Activated CD4-positive, CD25-positive, alpha-beta regulatory T cell treated with anti-CD3 and anti-CD28 coated beads, Interleukin-2, amount 50 U/mL, for 16 hours (primary cell): Measurements from ENCODE around the gene SLC44A1.

Experiments
- DNase-seq: peaks from one replicate; pipeline ENCODE4 v3.0.0-alpha.2; 2020; ENCODE audit warnings: low read depth, low spot score

Gene SLC44A1

GRCh38 chr9:105244003-105244733 lies at the start of gene SLC44A1:
TSS of gene SLC44A1 (plus strand) at chr9:105244651. CDS start at chr9:105244869, 218 bp downstream.
- peak; percentile 80 for DNase-seq

DNA sequence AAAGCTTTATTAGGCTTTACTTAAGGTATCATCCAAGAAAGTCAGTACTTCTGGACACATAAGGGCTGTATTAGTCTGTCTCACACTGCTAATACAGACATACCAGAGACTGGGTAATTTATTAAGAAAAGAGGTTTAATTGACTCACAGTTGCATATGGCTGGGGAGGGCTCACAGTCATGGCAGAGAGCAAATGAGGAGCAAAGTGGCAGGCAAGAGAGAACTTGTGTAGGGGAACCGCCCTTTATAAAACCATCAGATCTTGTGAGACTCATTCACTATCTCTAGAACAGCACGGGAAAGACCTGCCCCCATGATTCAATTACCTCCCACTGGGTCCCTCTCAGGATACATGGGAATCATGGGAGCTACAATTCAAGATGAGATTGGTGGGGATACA lies 49.2 kb upstream of the SLC44A1 start:
- DNase-seq: no peak

- no peak for DNase-seq
Observed at GRCh38 chr9:105198023-105198422, 46.4 kb upstream of the SLC44A1 start.

DNA sequence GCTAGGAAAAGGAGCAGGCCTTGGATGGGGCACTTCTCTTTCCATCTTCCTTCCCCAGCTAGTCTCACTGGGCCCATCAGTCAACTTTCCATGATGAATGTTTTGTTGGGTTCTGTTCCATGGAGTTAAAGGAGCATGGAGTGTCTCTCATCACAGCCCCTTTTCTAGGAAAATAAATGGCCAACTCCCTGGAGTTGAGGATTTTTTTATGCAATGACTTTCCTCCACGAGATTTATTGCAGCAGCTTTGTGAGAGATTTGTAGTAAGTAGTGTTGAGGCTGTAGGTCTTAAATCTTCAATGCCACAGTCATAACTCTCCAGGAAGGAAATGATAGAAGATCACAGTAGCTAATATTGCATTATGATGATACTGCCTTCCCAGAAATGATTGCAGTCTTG lies 45.6 kb upstream of the SLC44A1 start:
- no peak for DNase-seq

- no peak for DNase-seq
Observed at GRCh38 chr9:105204416-105204815, 40.0 kb upstream of the SLC44A1 start.

- no peak for DNase-seq
Observed at GRCh38 chr9:105205787-105206495, 38.5 kb upstream of the SLC44A1 start.

- DNase-seq: no peak
Observed at GRCh38 chr9:105206496-105206820, 38.0 kb upstream of the SLC44A1 start.

DNA sequence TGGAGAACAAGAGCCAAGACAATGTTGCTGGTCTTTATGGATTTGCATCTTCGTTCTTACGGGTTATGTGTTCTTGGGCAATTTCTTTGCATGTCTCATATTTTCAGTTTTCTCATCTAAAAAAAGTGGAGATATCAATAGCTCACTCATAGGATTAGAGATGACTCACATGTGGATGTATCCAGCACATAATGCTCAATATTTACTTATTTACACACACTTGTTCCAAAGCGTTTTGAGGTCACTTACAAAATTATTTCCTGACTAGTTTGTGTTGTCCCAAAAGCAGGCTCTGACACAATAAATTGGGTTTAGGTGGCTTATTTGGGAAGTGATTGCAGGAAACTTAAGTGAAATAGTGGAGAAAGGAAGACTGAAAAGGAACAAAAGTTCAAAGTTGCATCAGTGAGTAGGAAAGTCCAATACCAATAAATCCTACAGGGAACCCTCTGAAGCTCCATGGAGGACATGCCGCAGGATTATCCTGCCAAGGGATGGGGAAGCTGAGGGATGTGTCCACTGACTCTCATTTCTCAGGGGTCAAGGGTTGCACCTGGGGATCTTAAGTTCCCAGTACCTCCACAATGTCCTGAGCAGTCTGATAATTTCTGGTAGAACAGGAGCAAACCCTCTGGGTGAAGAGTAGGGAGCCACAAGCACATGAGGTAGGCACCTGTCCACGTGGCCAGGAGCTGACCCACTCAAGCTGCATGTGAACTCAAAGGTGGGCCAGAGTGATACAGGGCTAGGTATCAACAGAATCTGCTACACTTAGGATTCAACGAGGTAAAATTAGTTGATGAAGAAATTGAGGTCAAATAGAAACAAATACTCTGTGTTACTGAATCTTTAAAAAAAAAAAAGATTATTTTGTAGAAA lies 37.4 kb upstream of the SLC44A1 start:
- DNase-seq: no peak

- DNase-seq: no peak
Observed at GRCh38 chr9:105216440-105217178, 27.8 kb upstream of the SLC44A1 start.

- DNase-seq: no peak
Observed at GRCh38 chr9:105218673-105219072, 25.8 kb upstream of the SLC44A1 start.

DNA sequence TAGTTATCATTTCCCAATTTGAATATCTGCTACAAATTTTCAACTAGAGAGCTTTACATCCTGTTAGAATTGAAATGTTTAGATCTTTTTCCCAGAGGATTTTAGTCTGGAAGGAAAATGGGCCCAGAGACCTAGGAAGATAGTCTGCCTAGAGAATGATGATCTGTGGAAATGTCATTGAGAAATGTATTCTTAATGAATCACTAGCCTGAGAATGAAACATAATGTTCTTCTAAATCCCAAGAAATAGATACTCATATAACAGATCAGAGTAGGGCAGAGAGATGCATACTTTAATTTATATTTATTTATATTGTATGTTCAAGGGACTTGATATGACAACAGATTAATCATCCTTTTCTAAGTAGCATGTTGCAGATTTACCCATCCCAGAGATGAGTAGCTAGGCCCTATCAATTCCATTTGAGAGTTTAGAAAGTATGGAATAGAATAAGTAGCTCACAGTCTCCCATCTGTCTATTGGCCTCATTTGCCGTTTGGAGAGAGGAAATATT lies 25.1 kb upstream of the SLC44A1 start:
- no peak for DNase-seq

GRCh38 chr9:105220451-105220850 lies 24.0 kb upstream of the SLC44A1 start:
- no peak for DNase-seq

DNA sequence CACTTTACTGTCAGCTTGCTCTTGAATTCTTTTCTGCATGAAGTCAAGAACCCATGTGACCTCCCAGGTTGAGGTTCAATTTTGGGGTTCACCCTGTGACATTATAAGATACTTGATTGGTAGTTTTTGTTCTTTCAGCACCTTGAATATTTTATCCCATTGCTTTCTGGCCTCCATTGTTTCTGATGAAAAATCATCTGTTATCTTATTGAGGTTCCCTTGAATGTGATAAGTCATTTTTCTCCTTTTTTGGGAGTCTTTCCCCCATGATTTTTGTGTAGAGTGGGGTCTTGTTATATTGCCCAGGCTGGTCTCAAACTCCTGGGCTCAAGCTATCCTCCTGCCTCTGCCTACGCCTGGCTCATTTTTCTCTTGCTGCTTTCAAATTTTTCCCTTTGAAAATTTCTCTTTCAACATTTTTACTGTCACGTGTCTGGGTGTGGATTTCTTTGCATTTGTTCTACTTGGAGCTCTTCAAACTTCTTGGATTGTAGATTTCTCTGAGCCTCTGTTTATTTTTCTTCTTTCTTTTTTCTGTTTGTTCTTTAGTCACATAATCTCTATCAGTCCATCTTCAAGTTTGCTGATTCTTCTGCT lies 20.8 kb upstream of the SLC44A1 start:
- DNase-seq: no peak

GRCh38 chr9:105226055-105226454 lies 18.4 kb upstream of the SLC44A1 start:
- DNase-seq: no peak

DNA sequence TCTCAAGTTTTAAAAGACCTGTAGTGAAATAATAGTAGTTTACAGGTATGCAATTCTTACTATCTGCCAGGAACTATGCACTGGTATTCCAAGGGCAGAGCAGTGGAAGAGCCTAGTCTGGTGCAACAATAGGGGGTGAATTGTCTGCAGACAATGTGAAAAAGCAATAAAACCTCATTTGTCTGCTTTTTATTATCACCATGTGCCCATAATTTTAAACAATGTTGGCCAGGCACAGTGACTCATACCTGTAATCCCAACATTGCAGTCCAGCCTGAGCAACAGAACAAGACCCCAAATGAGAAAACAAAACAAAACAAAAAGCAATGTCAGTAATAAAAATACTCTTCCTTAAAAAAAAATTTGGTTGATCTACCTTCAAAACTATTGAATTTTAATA lies 12.2 kb upstream of the SLC44A1 start:
- DNase-seq: no peak

- DNase-seq: no peak
Observed at GRCh38 chr9:105233873-105234272, 10.6 kb upstream of the SLC44A1 start.

DNA sequence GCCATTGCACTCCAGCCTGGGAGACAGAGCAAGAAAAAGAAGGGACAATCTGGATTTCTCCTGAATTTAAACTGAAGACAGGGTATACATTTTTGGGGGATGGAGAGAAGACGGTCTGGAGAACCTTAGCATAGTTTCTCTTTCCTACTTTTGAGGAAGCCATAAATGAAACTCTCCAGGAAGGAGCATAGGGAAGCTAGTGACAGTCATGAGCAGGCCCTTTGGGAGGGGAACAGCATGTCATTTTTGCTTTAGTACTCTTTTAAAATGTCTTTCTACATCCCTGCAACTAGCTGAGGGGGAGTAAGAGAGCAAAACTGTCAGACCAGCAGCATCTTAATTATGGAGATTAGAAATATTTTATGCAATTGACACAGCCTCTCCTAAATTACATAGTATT lies 8.2 kb upstream of the SLC44A1 start:
- DNase-seq: no peak

DNA sequence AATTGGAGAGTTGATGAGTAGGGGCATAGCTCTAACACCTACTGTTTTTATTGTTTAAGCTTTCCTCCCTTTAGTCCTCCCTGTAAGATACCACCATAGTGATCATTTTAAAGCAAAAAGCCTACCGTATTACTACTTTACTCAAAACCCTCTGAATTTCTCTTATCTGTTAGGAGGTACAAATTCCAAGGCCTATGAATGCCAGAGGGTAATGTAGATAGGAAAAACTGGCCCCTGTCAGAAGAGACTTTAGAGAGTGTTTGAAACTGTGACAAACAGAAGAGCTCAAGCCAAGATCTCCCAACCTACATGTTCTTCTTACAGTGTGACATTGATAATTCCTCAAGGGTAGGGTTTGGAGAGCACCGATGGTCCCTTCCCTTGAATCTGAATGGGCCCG lies 7.2 kb upstream of the SLC44A1 start:
- no peak for DNase-seq

- no peak for DNase-seq
Observed at GRCh38 chr9:105238302-105238701, 6.1 kb upstream of the SLC44A1 start.

DNA sequence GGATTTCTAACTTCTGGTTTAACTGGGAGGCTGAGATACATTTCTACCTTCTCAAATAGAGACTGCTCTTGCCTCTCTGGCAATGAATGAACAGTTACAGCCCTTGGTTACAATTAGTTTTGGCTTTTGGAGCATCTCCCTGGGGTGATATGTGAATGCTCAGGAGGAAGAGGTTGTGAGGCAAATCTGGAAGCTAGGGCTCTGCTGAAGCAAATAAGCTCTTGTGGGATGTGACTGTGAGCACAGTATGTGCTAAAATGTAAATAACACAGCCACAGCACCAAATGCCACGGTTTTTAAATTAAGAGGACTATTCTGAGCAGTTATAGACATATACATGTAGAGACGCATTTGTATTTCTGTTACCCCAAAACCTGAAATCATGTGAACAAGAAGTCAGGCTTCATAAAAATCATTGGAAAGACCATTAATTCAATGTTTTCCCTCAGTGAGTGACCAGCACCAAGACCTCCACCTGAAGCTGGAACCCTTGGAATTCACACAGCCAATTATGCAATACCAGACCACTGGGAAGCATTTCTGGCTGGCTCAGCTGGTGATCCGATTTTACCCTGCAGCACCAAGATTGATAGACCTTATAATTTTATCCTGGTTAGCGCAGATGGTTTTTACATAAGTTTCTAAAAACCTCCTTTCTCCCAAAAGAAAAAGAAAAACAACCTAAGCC lies 3.0 kb upstream of the SLC44A1 start:
- DNase-seq: no peak

GRCh38 chr9:105242062-105242461 lies 2.4 kb upstream of the SLC44A1 start:
- no peak for DNase-seq
